ENCODE results near the gene ADGRA3. TPM values are rescaled to one million over a fixed set of nuclear protein-coding genes. Genes with fewer than 3 reads are reported as not detected.

The ADGRA3 gene
- total RNA-seq, 1 experiment from 2014 or later = 56.5 TPM

GRCh38 chr4:22483551-22483981, 32.3 kb downstream of the ADGRA3 start:
- no peak overlapping the region for H4K5ac ChIP-seq (ENCODE audit: insufficient read length, low read depth, low read length)
- Mint-ChIP-seq H3K27ac (peak overlapping the region in 2 of 3 experiments; percentile 5 to 47; a peak in 1 of 7 replicates), H3K4me3 (no peak overlapping the region), H3K36me3 (ENCODE audit: insufficient read depth in 1 of 3, low read depth in 3 of 3) (peaks cover 8 to 12% (median 9%) of the 10 kb centered on the region in 3 experiments), H3K27me3 (ENCODE audit: low read depth) (no peaks in the 10 kb centered on the region), H3K4me1 (peaks cover 46 to 47% of the 10 kb centered on the region in 2 experiments), H3K9me3 (peaks cover 7 to 8% of the 10 kb centered on the region in 2 experiments)
- H3K18ac ChIP-seq (ENCODE audit: insufficient read length, low read depth, low read length) = no peak overlapping the region
- H3K23ac ChIP-seq (ENCODE audit: insufficient read length, low read depth, low read length) = no peak overlapping the region
- H3K56ac ChIP-seq (ENCODE audit: insufficient read length, low read depth, low read length) = no peak overlapping the region
- no peak overlapping the region for H2BK120ac ChIP-seq (ENCODE audit: low read depth, low read length, poor library complexity, severe bottlenecking)
- no peak overlapping the region for H3K14ac ChIP-seq (ENCODE audit: insufficient read depth, low read length)
- no peaks in the 10 kb centered on the region for H3K27me3 ChIP-seq (ENCODE audit: insufficient read depth, low read length)
- H2BK20ac ChIP-seq (ENCODE audit: low read depth, low read length, poor library complexity, severe bottlenecking) = no peak overlapping the region
- H4K8ac ChIP-seq (replicated peaks; ENCODE audit: insufficient read length, low read depth, low read length) = no peak overlapping the region
- TF ChIP-seq CTCF (conservative IDR thresholded peaks at IDR 0.05) = no peak
- H3K9ac ChIP-seq (ENCODE audit: extremely low read depth, insufficient read length, low read length) = no peak overlapping the region
- H3K4me1 ChIP-seq (ENCODE audit: insufficient read depth, low read length) = no peaks in the 10 kb centered on the region; the same call in 1 of the 2 replicates
- H2BK15ac ChIP-seq (ENCODE audit: low read depth, low read length) = no peak overlapping the region
- no peak for DNase-seq
- no peak overlapping the region for H2AK5ac ChIP-seq (ENCODE audit: insufficient read length, low read length)
- peaks cover 2% of the 10 kb centered on the region for H4K20me1 ChIP-seq (ENCODE audit: control insufficient read depth, insufficient read depth, insufficient read length)
- no peak overlapping the region for H3K4me2 ChIP-seq (ENCODE audit: insufficient read depth, insufficient read length, low read length)
- H3K79me1 ChIP-seq (ENCODE audit: insufficient read depth, low read depth, low read length, poor library complexity, severe bottlenecking) = no peaks in the 10 kb centered on the region
- H2BK5ac ChIP-seq (ENCODE audit: insufficient read length, low read length) = no peak overlapping the region
- peaks cover 22% of the 10 kb centered on the region; the same call in 1 of the 2 replicates for H3K79me2 ChIP-seq (ENCODE audit: insufficient read depth, low read length)
- H3K4ac ChIP-seq (ENCODE audit: low read depth, low read length) = no peak overlapping the region
- no peak overlapping the region for H3T11ph ChIP-seq (ENCODE audit: low read length)
- no peak overlapping the region for H2AFZ ChIP-seq (ENCODE audit: low read length)
- no peaks in the 10 kb centered on the region for H3K23me2 ChIP-seq (ENCODE audit: insufficient read length, low read depth, low read length, poor library complexity, severe bottlenecking)
- H3K27ac ChIP-seq (ENCODE audit: insufficient read length, low read depth, low read length) = no peak overlapping the region
- no peak overlapping the region for H2BK12ac ChIP-seq (ENCODE audit: insufficient read length, low read depth, low read length)
- no peak overlapping the region for H4K91ac ChIP-seq (ENCODE audit: insufficient read length, low read depth, low read length)
- no peaks in the 10 kb centered on the region for H3K9me3 ChIP-seq (ENCODE audit: control insufficient read depth, low read depth, low read length)
- no CpG with 5 or more reads among the region's 1 CpG for WGBS (ENCODE audit: extremely low coverage, insufficient read length, low lambda C conversion rate)

All from H9 (cell line).